Measurements from ENCODE around the gene ASIC4.

ASIC4 gene

DNA sequence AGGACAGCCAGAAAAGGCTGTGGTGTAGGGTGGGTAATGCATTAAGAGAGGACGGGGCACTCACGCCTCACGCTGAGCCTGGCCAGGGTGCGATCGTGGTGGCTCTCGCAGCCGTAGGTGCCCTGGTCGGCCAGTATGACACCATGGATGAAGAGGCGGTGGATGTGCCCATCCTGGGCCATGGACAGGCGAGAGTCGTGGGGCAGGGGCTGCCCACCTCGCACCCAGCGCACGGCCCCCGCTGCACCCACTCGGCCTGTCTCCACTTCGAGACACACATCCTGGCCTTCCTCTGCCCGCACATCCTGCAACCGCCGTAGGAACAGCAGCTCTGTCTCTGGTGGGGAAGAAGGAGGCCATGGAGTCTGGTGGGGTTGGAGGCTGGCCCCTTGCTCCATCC, 41.7 kb downstream of the ASIC4 start:
- no peak for DNase-seq (ENCODE audit: low read depth)
- no peak for TF ChIP-seq CTCF (IDR thresholded peaks at IDR 0.05; ENCODE audit: control insufficient read depth, extremely low read depth, insufficient read depth)

GRCh38 chr2:219556413-219556812, 42.1 kb downstream of the ASIC4 start:
- no peak for TF ChIP-seq CTCF (IDR thresholded peaks at IDR 0.05; ENCODE audit: control insufficient read depth, extremely low read depth, insufficient read depth)
- no peak overlapping the region for H3K4me3 ChIP-seq (ENCODE audit: low read depth, low read length)
- no peak for DNase-seq (ENCODE audit: low read depth)

More for the DNA sequence above, 41.7 kb downstream of the ASIC4 start:
- H3K4me3 ChIP-seq (ENCODE audit: low read depth, low read length): no peak overlapping the region

- TF ChIP-seq CTCF (IDR thresholded peaks at IDR 0.05; ENCODE audit: control insufficient read depth, extremely low read depth, insufficient read depth): no peak
Observed at GRCh38 chr2:219557320-219557719, 43.0 kb downstream of the ASIC4 start.

DNA sequence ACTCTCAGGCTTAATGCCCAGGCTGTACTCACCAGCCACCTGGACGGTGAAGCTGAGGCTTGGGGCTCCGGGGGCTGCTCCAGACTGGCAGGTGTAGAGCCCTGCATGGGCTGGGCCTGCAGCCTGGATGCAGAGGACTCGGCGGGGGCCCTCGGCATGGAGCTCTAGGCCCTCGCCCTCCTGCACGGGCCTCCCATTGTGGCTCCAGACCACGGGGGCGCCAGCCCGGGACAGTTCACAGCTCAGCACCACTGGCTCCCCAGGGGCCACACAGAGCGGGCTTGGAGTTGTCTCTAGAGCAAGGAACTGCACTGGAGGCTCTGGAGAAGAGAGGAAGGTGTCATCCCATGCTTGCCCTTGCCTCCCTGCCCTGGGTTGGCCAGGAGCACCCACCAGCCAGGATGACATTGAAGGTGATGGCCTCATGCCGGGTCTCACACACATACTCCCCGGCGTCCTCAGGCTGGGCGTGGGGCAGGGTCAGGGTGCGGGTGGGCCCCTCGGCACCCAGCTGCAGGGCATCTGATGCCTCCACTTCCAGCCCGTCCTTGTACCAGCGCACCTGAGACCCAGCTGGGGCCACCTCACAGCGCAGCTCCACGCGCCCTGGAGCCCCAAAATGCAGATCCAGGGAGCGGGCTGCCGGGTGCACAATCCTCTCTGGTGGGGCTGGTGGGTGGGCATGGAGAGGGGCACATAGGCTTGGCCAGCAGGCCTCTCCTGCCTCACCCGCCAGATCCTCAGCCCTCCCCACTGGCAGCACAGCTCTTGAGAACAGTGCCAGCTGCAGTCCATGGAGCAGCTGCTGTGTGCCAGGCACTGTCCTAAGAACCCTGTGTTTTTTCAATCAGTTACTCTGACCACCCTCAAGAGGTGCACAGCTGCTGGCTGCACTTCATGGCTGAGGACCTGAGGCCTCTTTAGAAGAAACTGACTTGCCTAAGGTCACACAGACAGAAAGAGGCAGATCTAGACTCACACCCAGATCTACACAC, 43.8 kb downstream of the ASIC4 start:
- no peak overlapping the region for H3K4me3 ChIP-seq (ENCODE audit: low read depth, low read length)
- DNase-seq (ENCODE audit: low read depth): no peak
- no peak for TF ChIP-seq CTCF (IDR thresholded peaks at IDR 0.05; ENCODE audit: control insufficient read depth, extremely low read depth, insufficient read depth)

More at GRCh38 chr2:219557320-219557719, 43.0 kb downstream of the ASIC4 start:
- H3K4me3 ChIP-seq (ENCODE audit: low read depth, low read length): no peak overlapping the region
- no peak for DNase-seq (ENCODE audit: low read depth)

DNA sequence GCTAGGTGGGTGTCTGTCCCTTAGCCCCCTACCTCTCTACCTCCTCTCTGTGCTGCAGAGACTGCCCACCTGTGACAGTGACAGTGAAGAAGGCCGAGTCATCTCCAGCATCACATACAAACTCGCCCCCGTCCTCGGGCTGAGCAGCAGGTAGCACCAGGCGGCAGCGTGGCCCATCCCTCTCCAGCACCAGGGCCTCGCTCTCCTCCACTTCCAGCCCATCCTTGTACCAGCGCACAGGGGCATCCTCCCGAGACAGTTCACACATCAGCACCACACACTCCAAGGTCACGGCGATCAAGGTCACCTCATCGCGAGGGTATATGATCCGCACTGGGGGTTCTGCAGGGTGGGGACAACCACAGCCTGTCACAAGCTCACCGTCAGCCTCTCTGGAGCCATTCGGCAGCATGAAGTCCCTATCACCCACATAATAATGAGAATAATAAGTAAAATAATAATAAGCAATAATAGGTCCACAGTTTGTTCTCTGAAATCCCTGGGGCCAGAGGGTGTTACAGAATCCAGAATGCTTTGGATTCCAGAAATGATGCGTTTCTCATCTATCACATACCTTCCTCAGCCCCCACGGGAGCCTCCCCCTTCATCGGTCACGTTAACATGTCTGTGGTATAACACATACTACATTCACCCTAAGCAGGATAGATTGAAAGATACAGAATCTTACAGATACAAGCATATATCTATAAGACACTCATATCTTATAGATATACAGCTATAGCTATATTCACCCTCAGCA, 45.1 kb downstream of the ASIC4 start:
- TF ChIP-seq CTCF (IDR thresholded peaks at IDR 0.05; ENCODE audit: control insufficient read depth, extremely low read depth, insufficient read depth): no peak
- no peak for DNase-seq (ENCODE audit: low read depth)
- H3K4me3 ChIP-seq (ENCODE audit: low read depth, low read length): no peak overlapping the region

DNA sequence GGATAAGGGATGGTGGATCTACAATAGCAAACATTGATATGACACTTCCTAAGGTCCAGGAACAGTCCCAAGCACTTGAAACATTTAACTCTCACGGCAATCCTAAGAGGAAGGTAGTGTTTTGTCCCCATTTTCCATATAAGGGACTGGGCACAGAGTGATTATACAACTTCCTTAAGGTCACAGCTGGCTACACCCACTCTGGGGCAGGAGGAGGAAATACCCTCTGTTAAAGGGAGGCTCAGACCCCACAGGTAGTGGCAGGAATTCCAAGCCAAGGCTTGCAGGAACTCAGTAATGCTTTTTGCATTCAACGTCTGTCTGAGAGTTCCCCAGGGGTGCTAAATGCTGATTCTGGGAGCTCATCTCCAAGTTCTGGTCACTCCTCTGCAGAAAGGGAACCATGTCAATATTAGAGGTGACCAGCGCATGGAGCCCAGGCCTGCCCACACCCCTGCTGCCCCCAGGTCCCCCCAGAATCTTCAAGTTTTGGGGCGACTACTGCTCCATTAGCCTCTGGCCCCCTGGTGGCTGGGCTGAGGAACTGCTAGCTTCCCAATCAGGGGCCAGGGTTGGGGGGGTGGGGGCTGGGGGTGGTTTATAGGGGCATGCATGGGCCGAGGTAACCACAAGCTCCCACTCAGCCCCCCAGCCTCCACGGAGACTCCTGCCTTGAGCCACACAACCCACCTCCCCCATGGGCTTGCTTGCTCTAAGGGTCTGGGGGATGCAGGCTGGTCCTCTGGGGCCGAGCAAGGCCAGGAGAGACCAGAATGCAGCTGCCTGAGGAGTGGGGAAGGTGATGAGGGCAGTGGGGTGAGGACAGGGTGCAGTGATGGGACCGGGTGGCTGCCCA, 46.0 kb downstream of the ASIC4 start:
- TF ChIP-seq CTCF (IDR thresholded peaks at IDR 0.05; ENCODE audit: control insufficient read depth, extremely low read depth, insufficient read depth): peak; percentile 55; the same call in 1 of the 2 replicates
- no peak overlapping the region for H3K4me3 ChIP-seq (ENCODE audit: low read depth, low read length)
- no peak for DNase-seq (ENCODE audit: low read depth)

All from LNCaP clone FGC (cell line).